H1 (cell line): Measurements from ENCODE around the gene CCL8. TPM values are rescaled to one million over a fixed set of nuclear protein-coding genes. Genes with fewer than 3 reads are reported as not detected.

Source experiments
- CTCF ChIA-PET: fragments of 300-600 bp; sonication (Branson Sonifier 250); formaldehyde crosslinking; loops from one replicate; lab custom pipeline; 2021; ENCODE audit not compliant: partially characterized antibody; lab: Charles Lee
- POLR2A ChIA-PET: fragments of 300-600 bp; sonication (Branson Sonifier 250); formaldehyde crosslinking; loops from one replicate; lab custom pipeline; 2021; ENCODE audit warnings: inconsistent platforms; ENCODE audit not compliant: partially characterized antibody; lab: Charles Lee
- DNase-seq, 2 experiments: peaks; one replicate each; pipeline versions ENCODE4 v3.0.0 to v3.0.0-alpha.2; 2010 to 2022; ENCODE audit warnings: low spot score in 2 of 2, low read depth in 1 of 2, mixed read lengths in 1 of 2
- FAIRE-seq: peaks from 2 replicates; lab custom pipeline; 2011; peaks lifted over from hg19 to GRCh38; lab: Jason Lieb, UNC
- H2AFZ ChIP-seq: 2 replicates; pipeline ENCODE4 v1.8.1; 2012; ENCODE audit warnings: low read length, inconsistent platforms
- H2AK5ac ChIP-seq: 2 replicates; pipeline ENCODE4 v1.6.1; 2013; ENCODE audit warnings: low read depth, low read length
- H2BK120ac ChIP-seq: replicated peaks from 2 replicates; pipeline ENCODE3; 2013; ENCODE audit warnings: low read depth, low read length, inconsistent platforms
- H2BK12ac ChIP-seq: 2 replicates; pipeline ENCODE4 v1.6.1; 2013; ENCODE audit warnings: low read depth, low read length
- H2BK15ac ChIP-seq: 2 replicates; pipeline ENCODE4 v1.6.1; 2013; ENCODE audit warnings: low read length
- H2BK20ac ChIP-seq: 2 replicates; pipeline ENCODE4 v1.6.1; 2013; ENCODE audit warnings: low read length
- H2BK5ac ChIP-seq: 2 replicates; pipeline ENCODE4 v1.6.1; 2013; ENCODE audit warnings: low read depth, low read length
- H3K14ac ChIP-seq: 2 replicates; pipeline ENCODE4 v1.6.1; 2013; ENCODE audit warnings: inconsistent platforms; ENCODE audit not compliant: insufficient read length
- H3K18ac ChIP-seq: 2 replicates; pipeline ENCODE4 v1.6.1; 2013; ENCODE audit warnings: low read length; ENCODE audit errors: extremely low read depth
- H3K23ac ChIP-seq: 2 replicates; pipeline ENCODE4 v1.6.1; 2013; ENCODE audit warnings: inconsistent platforms; ENCODE audit not compliant: insufficient read length
- H3K23me2 ChIP-seq: 2 replicates; pipeline ENCODE4 v1.6.1; 2013; ENCODE audit warnings: low read depth, low read length
- H3K27ac ChIP-seq: 2 replicates; pipeline ENCODE4 v1.6.1; 2011; ENCODE audit warnings: low read depth, low read length, inconsistent platforms
- H3K27me3 ChIP-seq, 4 experiments: replicated peaks in 1 of 4; 1 replicate in 1 of 4; 2 replicates in 3 of 4; pipeline versions ENCODE4 v1.6.1 to v1.8.1; 2011 to 2013; ENCODE audit warnings: low read length in 3 of 4, mild to moderate bottlenecking in 3 of 4, inconsistent platforms in 2 of 4, mixed read lengths in 2 of 4, moderate library complexity in 1 of 4; ENCODE audit not compliant: control insufficient read depth in 3 of 4, insufficient read depth in 3 of 4; ENCODE audit errors: extremely low read depth in 1 of 4
- H3K36me3 ChIP-seq, 4 experiments: 2 replicates each; pipeline versions ENCODE4 v1.6.1 to v1.8.1; 2011 to 2013; ENCODE audit warnings: mild to moderate bottlenecking in 4 of 4, low read length in 3 of 4, moderate library complexity in 2 of 4, control low read depth in 1 of 4, inconsistent platforms in 1 of 4; ENCODE audit not compliant: insufficient read depth in 4 of 4, control insufficient read depth in 2 of 4
- H3K4ac ChIP-seq: replicated peaks from 2 replicates; pipeline ENCODE3; 2013; ENCODE audit warnings: low read length, low read depth, mixed read lengths, inconsistent platforms; ENCODE audit not compliant: insufficient read length
- H3K4me1 ChIP-seq, 4 experiments: replicated peaks in 1 of 4; 1 replicate in 1 of 4; 2 replicates in 3 of 4; pipeline versions ENCODE4 v1.6.1 to v1.8.1; 2011 to 2013; ENCODE audit warnings: low read length in 3 of 4, inconsistent platforms in 2 of 4, mixed read lengths in 1 of 4; ENCODE audit not compliant: insufficient read depth in 4 of 4, control insufficient read depth in 3 of 4
- H3K4me2 ChIP-seq, 2 experiments: 2 replicates each; pipeline versions ENCODE4 v1.6.1 to v1.8.1; 2011 to 2013; ENCODE audit warnings: low read depth in 2 of 2, low read length in 2 of 2, control low read depth in 1 of 2, inconsistent platforms in 1 of 2, mild to moderate bottlenecking in 1 of 2; ENCODE audit not compliant: insufficient read depth in 1 of 2
- H3K4me3 ChIP-seq, 4 experiments: fragments of 200-600, 300-600 bp in 1 of 4; sonication (generic), shearing (Covaris generic), sonication (Bioruptor Twin) in 1 of 4; 2 replicates each; pipeline versions ENCODE4 v1.5.1 to v1.8.1; 2011 to 2016; ENCODE audit warnings: low read length in 4 of 4, low read depth in 3 of 4, control low read depth in 2 of 4, inconsistent platforms in 2 of 4, mild to moderate bottlenecking in 2 of 4, mixed read lengths in 1 of 4, moderate library complexity in 1 of 4; ENCODE audit not compliant: insufficient read depth in 2 of 4; ENCODE audit errors: extremely low read depth in 1 of 4
- H3K56ac ChIP-seq: replicated peaks from 2 replicates; pipeline ENCODE3; 2013; ENCODE audit warnings: low read depth, mild to moderate bottlenecking, mixed read lengths, low read length, inconsistent platforms; ENCODE audit not compliant: insufficient read length
- H3K79me1 ChIP-seq: 2 replicates; pipeline ENCODE4 v1.6.1; 2013; ENCODE audit warnings: low read depth, low read length, control low read depth
- H3K79me2 ChIP-seq, 2 experiments: 2 replicates each; pipeline versions ENCODE4 v1.6.1 to v1.8.1; 2012 to 2013; ENCODE audit warnings: low read length in 2 of 2, mild to moderate bottlenecking in 2 of 2, inconsistent platforms in 1 of 2; ENCODE audit not compliant: insufficient read depth in 2 of 2, control insufficient read depth in 1 of 2
- H3K9ac ChIP-seq, 4 experiments: replicated peaks in 1 of 4; 1 replicate in 1 of 4; 2 replicates in 3 of 4; pipeline versions ENCODE4 v1.6.1 to v1.8.1; 2011 to 2013; ENCODE audit warnings: low read depth in 3 of 4, low read length in 3 of 4, control low read depth in 2 of 4, mild to moderate bottlenecking in 2 of 4, moderate library complexity in 2 of 4, inconsistent platforms in 1 of 4; ENCODE audit errors: extremely low read depth in 1 of 4
- H3K9me3 ChIP-seq, 2 experiments: 2 replicates each; pipeline versions ENCODE4 v1.6.1 to v1.8.1; 2012 to 2013; ENCODE audit warnings: mild to moderate bottlenecking in 2 of 2, moderate library complexity in 2 of 2, control low read depth in 1 of 2, inconsistent platforms in 1 of 2, low read depth in 1 of 2, low read length in 1 of 2, mixed read lengths in 1 of 2; ENCODE audit not compliant: insufficient read depth in 2 of 2
- H4K20me1 ChIP-seq, 2 experiments: replicated peaks in 1 of 2; 2 replicates each; pipeline versions ENCODE3 to v1.8.1; 2011 to 2013; ENCODE audit warnings: inconsistent platforms in 2 of 2, low read length in 2 of 2, mild to moderate bottlenecking in 1 of 2; ENCODE audit not compliant: insufficient read depth in 2 of 2, control insufficient read depth in 1 of 2
- H4K5ac ChIP-seq: 2 replicates; pipeline ENCODE4 v1.6.1; 2013; ENCODE audit warnings: low read length, low read depth, mixed read lengths, inconsistent platforms; ENCODE audit not compliant: insufficient read length
- H4K8ac ChIP-seq: 2 replicates; pipeline ENCODE4 v1.8.0; 2013; ENCODE audit warnings: mild to moderate bottlenecking, moderate library complexity, low read length, inconsistent platforms; ENCODE audit not compliant: insufficient read depth; ENCODE audit errors: extremely low read depth
- H4K91ac ChIP-seq: replicated peaks from 2 replicates; pipeline ENCODE3; 2013; ENCODE audit warnings: low read length, mixed read lengths, inconsistent platforms; ENCODE audit not compliant: insufficient read length
- BACH1 ChIP-seq: IDR thresholded peaks from 2 replicates; pipeline ENCODE4 v1.6.1; 2012; ENCODE audit warnings: low read length, improper control_type of control experiment
- CREB1 ChIP-seq: IDR thresholded peaks from 2 replicates; pipeline ENCODE4 v1.6.1; 2012; ENCODE audit warnings: inconsistent platforms
- HDAC6 ChIP-seq: IDR thresholded peaks from one replicate; pipeline ENCODE4 v1.7.1; 2012; ENCODE audit warnings: low read depth, mild to moderate bottlenecking, inconsistent platforms, low read length, moderate library complexity
- POU5F1 ChIP-seq: IDR thresholded peaks from 2 replicates; pipeline ENCODE4 v1.6.1; 2011; ENCODE audit warnings: low read depth, mild to moderate bottlenecking, low read length, moderate library complexity
- TCF12 ChIP-seq: IDR thresholded peaks from 2 replicates; pipeline ENCODE4 v1.6.1; 2011; ENCODE audit warnings: low read depth, mild to moderate bottlenecking, low read length
- WGBS, 2 experiments: shearing (Covaris generic) in 1 of 2; methylation state at CpG; one replicate each; pipeline versions ENCODE4 v1.1.6 to v1.1.7; 2013 to 2015; ENCODE audit warnings: low lambda C conversion rate in 2 of 2, mixed read lengths in 2 of 2, inconsistent platforms in 1 of 2, low coverage in 1 of 2, missing lambda C conversion rate in 1 of 2; ENCODE audit not compliant: insufficient replicate concordance in 2 of 2, insufficient coverage in 1 of 2, insufficient read length in 1 of 2; ENCODE audit errors: extremely low coverage in 1 of 2, missing lambda C conversion rate in 1 of 2; 5-methylcytosine and 5-hydroxymethylcytosine counted together
- polyA plus RNA-seq, 7 experiments: library from polyadenylated mRNA; depleted of rRNA in 3 of 7; stranded (reverse) in 5 of 7; unstranded in 2 of 7; fragments of >200 nt in 5 of 7; fragments of 200-250 nt in 2 of 7; gene quantifications; 1 replicate in 5 of 7; 2 replicates in 1 of 7; 4 replicates in 1 of 7; pipeline versions ENCODE4 v1.2.1 to v1.2.3, GENCODE V29; 2011 to 2013; ENCODE audit warnings: missing spikeins in 2 of 7, mixed read lengths in 2 of 7
- total RNA-seq: library from RNA; stranded (reverse); fragmentation: NEBNext Ultra II Directional; extraction: Animal tissue kit (Norgen Biotek cat#: 25700); gene quantifications from 2 replicates; pipeline ENCODE4 v1.2.1, GENCODE V29; 2021
- TF ChIP-seq, protein P1 (sequence below): IDR thresholded peaks from 2 replicates; pipeline ENCODE4 v1.6.1; 2011; ENCODE audit warnings: low read length, improper control_type of control experiment

CCL8 gene
- total and polyA plus RNA-seq, 2 of the 8 experiments (the other 6 are each of a cell fraction or from before 2014, with no cell fraction given) = not detected

DNA sequence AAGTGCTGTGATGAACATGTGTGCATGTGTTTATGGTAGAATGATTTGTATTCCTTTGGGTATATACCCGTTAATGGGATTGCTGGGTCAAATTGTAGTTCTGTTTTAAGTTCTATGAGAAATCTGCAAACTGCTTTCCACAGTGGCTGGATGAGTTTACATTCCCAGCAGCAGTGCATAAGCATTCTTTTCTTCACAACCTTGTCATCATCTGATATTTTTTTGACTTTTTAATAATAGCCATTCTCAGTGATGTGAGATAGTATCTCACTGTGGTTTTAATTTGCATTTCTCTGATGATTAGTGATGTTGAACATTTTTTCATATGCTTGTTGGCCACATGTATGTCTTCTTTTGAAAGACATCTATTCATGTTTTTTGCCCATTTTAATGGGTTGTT, 18.5 kb downstream of the CCL8 start:
- Histone ChIP-seq H3K27me3 (no peaks in the 10 kb centered on the region), H3K27ac (no peak overlapping the region), H2BK5ac (no peak overlapping the region), H3K36me3 (no peaks in the 10 kb centered on the region), H2AFZ (no peak overlapping the region), H3K23me2 (no peaks in the 10 kb centered on the region), H3K4me1 (no peaks in the 10 kb centered on the region), H3K56ac (no peak overlapping the region), H3K4me2 (no peak overlapping the region), H3K79me1 (no peaks in the 10 kb centered on the region), H2BK120ac (no peak overlapping the region), H3K4ac (no peak overlapping the region), H3K9me3 (no peaks in the 10 kb centered on the region), H2BK12ac (no peak overlapping the region), H3K14ac (no peak overlapping the region), H4K8ac (no peak overlapping the region), H3K18ac (no peak overlapping the region), H2BK20ac (no peak overlapping the region), H3K79me2 (no peaks in the 10 kb centered on the region), H2AK5ac (no peak overlapping the region), H4K5ac (no peak overlapping the region), H4K91ac (no peak overlapping the region), H4K20me1 (no peaks in the 10 kb centered on the region), H2BK15ac (no peak overlapping the region), H3K9ac (no peak overlapping the region), H3K23ac (no peak overlapping the region), H3K4me3 (no peak overlapping the region)
- no peak for FAIRE-seq
- DNase-seq = no peak
- ChIA-PET CTCF (interaction anchor here (1.2 kb wide), 1 partner anchor 24 kb away, joined by 5 read pairs; no protein-coding TSS in a partner anchor), POLR2A (no interaction called here)
- 93% methylated on average over 1 of the region's 1 CpG; no CpG with 5 or more reads in 1 of the 2 experiments for WGBS, 2 experiments
- TF ChIP-seq CREB1 (no peak), HDAC6 (no peak), TCF12 (no peak), BACH1 (no peak), POU5F1 (no peak)
- TF ChIP-seq, protein P1, sequence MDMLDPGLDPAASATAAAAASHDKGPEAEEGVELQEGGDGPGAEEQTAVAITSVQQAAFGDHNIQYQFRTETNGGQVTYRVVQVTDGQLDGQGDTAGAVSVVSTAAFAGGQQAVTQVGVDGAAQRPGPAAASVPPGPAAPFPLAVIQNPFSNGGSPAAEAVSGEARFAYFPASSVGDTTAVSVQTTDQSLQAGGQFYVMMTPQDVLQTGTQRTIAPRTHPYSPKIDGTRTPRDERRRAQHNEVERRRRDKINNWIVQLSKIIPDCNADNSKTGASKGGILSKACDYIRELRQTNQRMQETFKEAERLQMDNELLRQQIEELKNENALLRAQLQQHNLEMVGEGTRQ = no peak
